HL-60 (cell line): ENCODE data around the gene CREB5.

Experiments used
- GABPA ChIP-seq: IDR thresholded peaks from 2 replicates; pipeline ENCODE4 v1.6.1; 2012; ENCODE audit warnings: low read depth
- POLR2AphosphoS5 ChIP-seq: IDR thresholded peaks from 2 replicates; pipeline ENCODE4 v1.6.1; 2012; ENCODE audit warnings: low read depth
- SPI1 ChIP-seq: IDR thresholded peaks from 2 replicates; pipeline ENCODE4 v1.6.1; 2012; ENCODE audit warnings: low read depth, mild to moderate bottlenecking, borderline replicate concordance
- TF ChIP-seq, protein P1 (sequence below): IDR thresholded peaks from one replicate; pipeline ENCODE4 v1.5.1; 2011; ENCODE audit warnings: low read length, control low read depth, inconsistent platforms; ENCODE audit not compliant: insufficient read depth
- TF ChIP-seq, protein P2 (sequence below): IDR thresholded peaks from 2 replicates; pipeline ENCODE4 v1.6.1; 2012; ENCODE audit warnings: low read depth; ENCODE audit not compliant: insufficient replicate concordance

DNA sequence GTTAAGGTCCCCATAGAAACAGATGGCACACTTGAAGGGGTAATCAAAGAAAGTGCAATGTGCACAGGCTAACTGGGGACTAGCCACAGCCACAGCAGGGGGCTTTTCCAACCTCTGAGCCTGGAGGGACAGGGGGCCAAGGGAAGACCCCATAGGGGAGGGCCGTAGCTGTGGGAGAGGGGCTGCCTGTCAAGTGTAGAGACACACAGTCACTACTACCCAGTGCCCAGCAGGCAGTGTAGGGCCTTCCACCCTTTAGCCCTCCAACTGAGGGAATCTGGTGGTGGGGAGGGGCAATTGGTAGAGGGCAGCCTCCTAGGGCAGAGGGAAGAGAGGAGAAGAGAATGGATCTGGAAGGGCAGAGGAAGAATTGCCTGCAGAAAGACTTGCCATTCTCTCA is 54.6 kb downstream of the CREB5 start:
- TF ChIP-seq, protein P1, sequence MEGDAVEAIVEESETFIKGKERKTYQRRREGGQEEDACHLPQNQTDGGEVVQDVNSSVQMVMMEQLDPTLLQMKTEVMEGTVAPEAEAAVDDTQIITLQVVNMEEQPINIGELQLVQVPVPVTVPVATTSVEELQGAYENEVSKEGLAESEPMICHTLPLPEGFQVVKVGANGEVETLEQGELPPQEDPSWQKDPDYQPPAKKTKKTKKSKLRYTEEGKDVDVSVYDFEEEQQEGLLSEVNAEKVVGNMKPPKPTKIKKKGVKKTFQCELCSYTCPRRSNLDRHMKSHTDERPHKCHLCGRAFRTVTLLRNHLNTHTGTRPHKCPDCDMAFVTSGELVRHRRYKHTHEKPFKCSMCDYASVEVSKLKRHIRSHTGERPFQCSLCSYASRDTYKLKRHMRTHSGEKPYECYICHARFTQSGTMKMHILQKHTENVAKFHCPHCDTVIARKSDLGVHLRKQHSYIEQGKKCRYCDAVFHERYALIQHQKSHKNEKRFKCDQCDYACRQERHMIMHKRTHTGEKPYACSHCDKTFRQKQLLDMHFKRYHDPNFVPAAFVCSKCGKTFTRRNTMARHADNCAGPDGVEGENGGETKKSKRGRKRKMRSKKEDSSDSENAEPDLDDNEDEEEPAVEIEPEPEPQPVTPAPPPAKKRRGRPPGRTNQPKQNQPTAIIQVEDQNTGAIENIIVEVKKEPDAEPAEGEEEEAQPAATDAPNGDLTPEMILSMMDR: no peak
- no peak for TF ChIP-seq POLR2AphosphoS5
- TF ChIP-seq GABPA: no peak
- TF ChIP-seq, protein P2, sequence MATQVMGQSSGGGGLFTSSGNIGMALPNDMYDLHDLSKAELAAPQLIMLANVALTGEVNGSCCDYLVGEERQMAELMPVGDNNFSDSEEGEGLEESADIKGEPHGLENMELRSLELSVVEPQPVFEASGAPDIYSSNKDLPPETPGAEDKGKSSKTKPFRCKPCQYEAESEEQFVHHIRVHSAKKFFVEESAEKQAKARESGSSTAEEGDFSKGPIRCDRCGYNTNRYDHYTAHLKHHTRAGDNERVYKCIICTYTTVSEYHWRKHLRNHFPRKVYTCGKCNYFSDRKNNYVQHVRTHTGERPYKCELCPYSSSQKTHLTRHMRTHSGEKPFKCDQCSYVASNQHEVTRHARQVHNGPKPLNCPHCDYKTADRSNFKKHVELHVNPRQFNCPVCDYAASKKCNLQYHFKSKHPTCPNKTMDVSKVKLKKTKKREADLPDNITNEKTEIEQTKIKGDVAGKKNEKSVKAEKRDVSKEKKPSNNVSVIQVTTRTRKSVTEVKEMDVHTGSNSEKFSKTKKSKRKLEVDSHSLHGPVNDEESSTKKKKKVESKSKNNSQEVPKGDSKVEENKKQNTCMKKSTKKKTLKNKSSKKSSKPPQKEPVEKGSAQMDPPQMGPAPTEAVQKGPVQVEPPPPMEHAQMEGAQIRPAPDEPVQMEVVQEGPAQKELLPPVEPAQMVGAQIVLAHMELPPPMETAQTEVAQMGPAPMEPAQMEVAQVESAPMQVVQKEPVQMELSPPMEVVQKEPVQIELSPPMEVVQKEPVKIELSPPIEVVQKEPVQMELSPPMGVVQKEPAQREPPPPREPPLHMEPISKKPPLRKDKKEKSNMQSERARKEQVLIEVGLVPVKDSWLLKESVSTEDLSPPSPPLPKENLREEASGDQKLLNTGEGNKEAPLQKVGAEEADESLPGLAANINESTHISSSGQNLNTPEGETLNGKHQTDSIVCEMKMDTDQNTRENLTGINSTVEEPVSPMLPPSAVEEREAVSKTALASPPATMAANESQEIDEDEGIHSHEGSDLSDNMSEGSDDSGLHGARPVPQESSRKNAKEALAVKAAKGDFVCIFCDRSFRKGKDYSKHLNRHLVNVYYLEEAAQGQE: no peak
- TF ChIP-seq SPI1: no peak
